HG02943 (cell line): ENCODE measurements around the gene DPYD.

Experiments used
- ATAC-seq: cut with Tn5 transposase; IDR thresholded peaks from one replicate; pipeline ENCODE4 v1.9.1; 2021; ENCODE audit warnings: mild to moderate bottlenecking, low read depth, moderate library complexity; ENCODE audit not compliant: unreplicated experiment

DPYD gene

DNA sequence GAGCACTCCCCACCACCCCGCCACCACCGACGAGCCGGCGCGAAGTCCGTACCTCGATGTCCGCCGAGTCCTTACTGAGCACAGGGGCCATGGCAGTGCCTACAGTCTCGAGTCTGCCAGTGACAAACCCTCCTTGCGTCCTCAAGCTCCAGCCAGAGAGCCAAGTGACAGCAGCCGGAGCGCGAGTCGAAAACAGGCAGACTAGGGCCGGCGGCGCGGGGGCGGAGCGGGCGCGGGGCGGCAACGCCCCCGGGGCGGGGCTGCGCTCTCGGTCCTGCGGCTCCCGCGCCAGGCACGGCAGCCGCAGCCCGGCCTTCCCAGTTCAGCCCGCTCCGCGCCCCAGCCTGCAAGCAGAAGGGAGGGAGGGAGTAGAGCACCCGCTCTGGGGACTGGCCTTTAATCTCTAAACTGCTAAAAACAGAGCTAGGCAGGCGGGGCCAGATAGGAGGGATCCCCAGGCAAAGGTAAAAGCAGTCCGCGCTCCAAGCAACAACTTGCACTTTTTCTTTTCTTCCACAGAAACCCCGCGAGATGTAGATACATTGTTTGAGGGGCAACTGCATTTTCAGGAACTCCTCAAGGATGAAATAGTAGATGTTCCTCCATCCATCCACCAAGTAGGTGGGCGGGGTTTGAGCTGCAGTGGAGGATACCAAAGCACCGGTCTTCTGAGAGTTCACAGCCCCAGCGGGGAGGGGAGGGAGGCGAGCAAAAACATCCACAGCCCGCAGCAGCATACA is at the start of gene DPYD:
DPYD (minus strand) TSS at position 203 of the 740 bp plus-strand sequence; CDS start at position 91, 112 bp downstream.
- ATAC-seq: peak; percentile 87

- no peak for ATAC-seq
Observed at GRCh38 chr1:97960470-97960869, 39.6 kb upstream of the DPYD start.

- ATAC-seq: no peak
Observed at GRCh38 chr1:97947695-97948094, 26.9 kb upstream of the DPYD start.

GRCh38 chr1:97943354-97943753 is 22.5 kb upstream of the DPYD start:
- no peak for ATAC-seq

DNA sequence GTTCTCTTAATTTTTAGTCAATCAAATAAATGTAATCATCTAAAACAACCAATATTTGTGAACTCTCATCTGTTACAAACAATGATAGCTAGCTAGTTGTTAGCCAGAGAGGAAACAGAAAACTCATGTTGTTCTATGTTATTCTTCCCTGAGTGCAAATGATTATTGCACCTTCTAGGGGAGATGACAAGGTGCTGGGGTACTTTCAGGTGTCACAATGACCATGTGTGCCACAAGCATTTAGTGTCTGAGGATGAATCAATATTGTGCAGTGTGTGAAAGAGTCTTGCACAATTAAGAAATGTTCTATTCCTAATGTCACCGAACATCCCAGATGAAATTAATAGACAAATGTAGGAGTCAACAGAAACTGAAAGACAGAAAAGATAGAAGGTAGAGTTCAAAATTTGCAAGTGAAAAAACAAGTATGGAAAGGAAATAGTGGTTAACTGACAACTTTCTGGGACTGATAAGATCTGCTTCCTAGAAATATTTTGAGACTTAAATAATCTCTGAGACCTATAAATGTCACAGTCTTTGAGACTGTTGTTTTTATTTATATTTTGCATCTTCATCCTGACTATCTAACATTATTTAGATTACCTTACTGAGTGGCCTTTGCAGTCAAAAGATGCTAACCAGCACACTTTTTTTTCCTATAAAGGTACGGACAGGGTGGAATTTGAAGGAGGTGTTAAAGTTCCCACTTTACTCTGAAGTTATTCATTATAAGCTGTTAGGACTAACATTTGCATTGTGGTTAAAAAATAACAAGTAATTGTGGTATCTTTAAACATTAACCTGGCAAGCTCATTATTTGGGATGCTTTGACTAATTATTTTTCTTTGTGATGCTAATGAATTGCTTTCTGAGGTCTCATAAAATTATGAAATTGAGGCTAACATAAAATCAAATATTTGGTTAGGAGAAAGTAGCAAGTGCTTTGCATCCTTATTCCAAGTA is 21.6 kb upstream of the DPYD start:
- ATAC-seq: no peak

- no peak for ATAC-seq
Observed at GRCh38 chr1:97938285-97938642, 17.4 kb upstream of the DPYD start.

DNA sequence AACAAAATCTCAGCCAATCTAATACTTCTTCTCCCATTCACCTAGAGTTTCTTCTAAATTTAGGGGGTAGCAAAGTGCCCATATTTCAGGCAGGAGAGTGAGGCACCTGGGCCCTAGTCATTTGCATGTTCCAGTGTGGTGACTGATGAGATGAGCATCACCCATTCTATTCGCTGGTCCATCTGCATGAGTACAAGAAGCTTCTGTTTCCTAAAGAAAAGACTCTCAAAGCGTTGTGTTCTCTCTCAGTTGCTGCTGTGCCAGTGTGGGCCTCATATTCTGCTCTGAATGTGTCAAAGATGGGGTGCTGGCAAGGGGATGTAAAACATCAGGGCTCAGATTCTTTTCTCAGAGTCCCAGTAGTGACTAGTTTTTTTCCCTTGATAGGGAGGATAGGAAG is 16.1 kb upstream of the DPYD start:
- ATAC-seq: no peak

DNA sequence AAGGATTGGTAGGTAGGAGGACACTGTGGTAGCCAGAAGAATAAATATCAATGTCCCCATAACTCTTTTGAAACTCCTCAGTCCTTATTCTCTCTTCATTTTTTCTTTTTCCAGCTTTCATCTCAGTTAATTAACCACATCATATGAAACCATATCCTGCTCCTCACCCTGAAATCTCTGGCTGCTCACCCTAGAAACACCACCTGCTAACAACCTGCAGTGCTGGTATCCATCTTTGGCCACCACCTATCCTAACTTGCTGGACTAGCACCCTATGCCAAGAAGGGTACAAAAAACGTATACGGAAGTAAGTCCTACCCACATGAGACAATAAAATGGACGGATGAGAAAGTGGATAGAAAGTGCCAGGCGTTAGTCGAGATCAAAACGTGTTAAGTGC is 13.7 kb upstream of the DPYD start:
- no peak for ATAC-seq

GRCh38 chr1:97929874-97930851 is 9.3 kb upstream of the DPYD start:
- ATAC-seq: no peak

DNA sequence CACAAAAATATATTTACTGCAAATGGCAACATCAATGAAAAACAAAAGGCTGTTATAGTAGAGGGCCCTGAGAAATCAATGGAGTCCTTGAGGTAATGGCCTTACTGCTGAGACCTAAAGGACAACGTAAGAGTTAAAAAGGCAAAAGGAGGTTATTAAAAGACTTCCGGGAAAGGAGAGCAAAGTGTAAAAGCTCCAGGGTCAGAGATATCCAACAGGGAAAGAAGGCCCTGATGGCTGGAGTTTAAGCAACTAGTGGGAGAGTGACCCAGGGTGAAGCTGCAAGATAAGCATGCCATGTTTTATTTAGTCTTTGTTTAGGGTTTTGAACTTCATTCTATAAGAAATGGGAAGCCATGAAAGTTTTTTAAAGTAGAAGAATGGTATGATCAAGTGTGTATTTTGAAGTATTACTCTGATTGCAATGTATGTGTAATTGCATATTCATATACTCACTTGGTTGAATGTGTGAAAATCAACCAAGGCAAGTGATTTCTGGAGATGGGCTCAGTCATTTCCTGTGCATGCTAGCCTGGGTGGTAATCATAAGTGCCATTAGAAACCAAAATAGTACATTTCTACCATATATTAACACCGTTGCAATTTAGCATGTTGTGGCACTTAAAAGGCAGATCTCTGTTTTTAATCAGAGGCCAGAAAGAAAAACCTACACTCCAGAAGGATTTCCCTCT is 5.3 kb upstream of the DPYD start:
- no peak for ATAC-seq

DNA sequence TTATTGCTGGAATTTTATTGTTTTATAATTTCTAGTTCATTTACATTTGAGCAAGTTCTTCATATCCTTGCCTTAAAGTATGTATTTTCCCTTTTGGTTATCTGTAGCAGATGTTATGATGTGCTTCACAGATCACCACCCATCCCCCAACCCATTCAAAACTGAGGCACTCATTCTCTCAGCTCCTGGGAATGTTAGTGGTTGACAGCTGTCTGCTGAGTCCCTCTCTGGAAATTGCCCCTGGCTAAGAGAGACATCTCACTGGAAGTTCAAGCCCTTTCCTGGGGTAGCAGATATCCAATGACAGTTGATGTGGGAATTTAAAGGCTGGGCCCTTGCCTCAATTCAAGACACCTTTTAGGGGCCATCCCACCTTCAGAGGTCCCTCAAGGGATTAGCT is 4.3 kb upstream of the DPYD start:
- no peak for ATAC-seq

- no peak for ATAC-seq
Observed at GRCh38 chr1:97923811-97924210, 3.0 kb upstream of the DPYD start.

- no peak for ATAC-seq
Observed at GRCh38 chr1:97920276-97920831, 480 bp downstream of the DPYD start.

DNA sequence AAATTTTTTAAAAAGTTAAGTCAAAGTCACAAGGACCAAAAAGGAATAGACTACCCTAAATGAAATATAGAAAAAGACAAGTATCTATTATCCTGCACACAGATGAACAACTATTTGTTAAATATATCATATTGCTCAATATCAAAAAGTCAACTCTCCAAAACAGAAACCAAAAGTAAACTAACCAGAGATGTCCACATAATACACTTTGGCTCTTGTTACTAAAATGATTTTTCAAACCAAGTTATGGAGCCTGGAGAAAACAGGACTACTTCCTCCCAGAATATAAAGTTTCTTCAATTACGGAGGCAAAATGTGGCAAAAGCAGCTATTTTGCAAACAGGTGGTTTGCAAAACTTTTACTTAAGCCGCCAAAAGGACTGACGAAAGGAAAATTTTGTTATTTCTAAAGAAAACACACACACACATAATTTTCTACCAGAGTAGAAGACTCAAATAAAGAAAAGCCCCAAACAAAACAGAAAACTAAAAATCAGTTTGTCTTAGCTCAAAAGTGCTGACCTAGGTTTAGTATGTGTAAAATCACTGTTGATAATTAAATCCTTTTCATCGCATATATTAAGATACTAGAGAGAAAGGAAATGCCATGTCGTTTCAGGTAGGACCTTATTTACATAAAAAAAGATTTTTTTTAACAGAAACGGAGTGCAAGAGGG is 1.1 kb downstream of the DPYD start:
- ATAC-seq: no peak

GRCh38 chr1:97918961-97919360 is 1.9 kb downstream of the DPYD start:
- ATAC-seq: no peak

DNA sequence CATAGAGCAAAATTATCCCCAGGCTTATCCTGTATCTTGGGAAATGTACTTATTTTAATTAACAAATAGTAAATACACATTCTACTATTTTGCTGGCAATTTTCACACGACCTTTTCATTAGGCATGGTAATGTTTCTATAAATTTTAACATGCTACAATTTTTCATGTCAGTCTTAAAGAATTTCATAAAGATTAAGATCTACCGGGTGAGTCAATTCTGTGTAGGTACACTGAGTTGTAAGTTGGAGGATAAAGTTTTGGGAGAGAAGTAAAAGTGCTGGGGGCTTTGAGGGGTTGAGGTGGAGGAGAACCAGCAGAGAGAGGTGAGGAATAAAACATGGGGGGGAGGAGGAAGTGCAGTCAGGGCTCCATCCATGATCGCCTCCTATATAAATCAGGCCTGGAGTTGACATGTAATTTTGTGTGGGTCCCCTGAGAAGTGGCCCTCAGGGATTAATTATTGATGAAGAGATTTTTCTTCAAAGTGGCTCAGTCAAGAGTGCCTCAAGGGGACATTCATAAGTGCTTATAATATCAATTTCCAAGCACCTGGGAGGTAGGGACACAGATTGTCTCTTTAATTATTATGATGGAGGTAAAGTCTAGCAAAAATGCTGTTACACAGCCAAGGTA is 7.2 kb downstream of the DPYD start:
- no peak for ATAC-seq

DNA sequence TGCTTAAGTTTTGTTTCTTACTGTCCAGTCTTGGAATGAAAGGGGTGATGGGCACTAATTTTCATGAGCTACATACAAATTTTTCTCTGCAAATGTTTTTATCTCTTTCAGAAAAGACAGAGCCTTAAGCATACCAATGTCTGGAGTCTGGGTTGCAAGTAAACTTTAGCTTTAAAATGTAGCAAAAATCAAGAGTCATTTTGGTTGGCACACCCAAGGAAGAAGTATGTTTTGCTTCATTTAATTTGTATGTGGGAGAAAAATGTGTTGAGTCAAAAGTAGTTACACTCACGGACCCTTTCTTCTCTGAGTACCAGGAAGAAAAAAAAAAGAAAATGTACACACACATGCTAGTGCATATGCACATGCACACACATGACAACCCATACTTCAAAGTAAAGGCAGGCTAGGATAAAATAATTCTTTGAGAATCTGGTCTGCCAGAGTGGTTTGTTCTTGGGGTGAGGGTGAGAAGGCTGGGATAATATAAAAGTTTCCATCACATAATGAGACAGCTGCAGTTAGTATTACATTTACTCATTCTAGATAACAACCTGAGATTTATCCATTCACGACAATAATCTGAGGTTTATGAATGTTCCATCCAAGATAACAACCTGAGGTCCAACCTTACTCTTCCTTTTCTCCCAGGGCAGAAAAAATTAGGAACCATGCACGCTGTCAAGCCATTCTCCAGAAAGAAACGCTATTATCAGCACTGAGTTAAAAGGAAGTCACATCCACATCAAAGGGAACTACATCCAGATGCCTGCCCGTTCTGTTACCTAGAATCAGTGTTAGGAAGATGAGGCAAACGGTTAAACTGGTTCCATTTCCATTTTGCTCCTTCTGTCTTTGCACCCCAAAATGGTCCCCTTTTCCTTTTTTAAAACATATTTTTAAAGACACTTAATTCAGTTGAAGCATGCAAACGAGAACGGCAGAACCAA is 9.3 kb downstream of the DPYD start:
- ATAC-seq: no peak

GRCh38 chr1:97909266-97909665 is 11.6 kb downstream of the DPYD start:
- ATAC-seq: no peak
